GM23248 (cell line): Measurements from ENCODE around the gene PTPRD. TPM values are rescaled to one million over a fixed set of nuclear protein-coding genes. Genes with fewer than 3 reads are reported as not detected.

ENCODE experiments used
- DNase-seq: peaks from one replicate; pipeline ENCODE4 v3.0.0-alpha.2; 2015
- H2AFZ ChIP-seq: fragments of 200-600 bp; sonication (generic); 2 replicates; pipeline ENCODE4 v1.6.1; 2016; ENCODE audit warnings: antibody characterized with exemption
- H3F3A ChIP-seq: fragments of 200-600 bp; sonication (generic); 2 replicates; pipeline ENCODE4 v1.6.1; 2016; ENCODE audit warnings: mild to moderate bottlenecking, antibody characterized with exemption, mixed run types; ENCODE audit not compliant: insufficient read depth
- H3K27ac ChIP-seq: fragments of 200-600 bp; sonication (generic); 2 replicates; pipeline ENCODE4 v1.5.1; 2016; ENCODE audit warnings: mild to moderate bottlenecking
- H3K27me3 ChIP-seq: fragments of 200-600 bp; sonication (generic); replicated peaks from 2 replicates; pipeline ENCODE4 v1.6.1; 2016; ENCODE audit warnings: mild to moderate bottlenecking; ENCODE audit not compliant: insufficient read depth
- H3K36me3 ChIP-seq: fragments of 200-600 bp; sonication (generic); 2 replicates; pipeline ENCODE4 v1.6.1; 2016; ENCODE audit warnings: low read depth, mild to moderate bottlenecking
- H3K4me1 ChIP-seq: fragments of 200-600 bp; sonication (generic); 2 replicates; pipeline ENCODE4 v1.6.1; 2016; ENCODE audit warnings: mild to moderate bottlenecking; ENCODE audit not compliant: insufficient read depth
- H3K4me2 ChIP-seq: fragments of 200-600 bp; sonication (generic); one replicate; pipeline ENCODE4 v1.6.1; 2016; ENCODE audit warnings: mild to moderate bottlenecking; ENCODE audit not compliant: unreplicated experiment
- H3K4me3 ChIP-seq: fragments of 200-600 bp; sonication (generic); 2 replicates; pipeline ENCODE4 v1.5.1; 2016; ENCODE audit warnings: mild to moderate bottlenecking
- H3K79me2 ChIP-seq: fragments of 200-600 bp; sonication (generic); 2 replicates; pipeline ENCODE4 v1.6.1; 2016; ENCODE audit warnings: mild to moderate bottlenecking; ENCODE audit not compliant: insufficient read depth
- H3K9ac ChIP-seq: fragments of 200-600 bp; sonication (generic); 2 replicates; pipeline ENCODE4 v1.6.1; 2016; ENCODE audit warnings: mild to moderate bottlenecking
- H3K9me2 ChIP-seq: fragments of 200-600 bp; sonication (generic); 2 replicates; pipeline ENCODE4 v1.6.1; 2016; ENCODE audit warnings: mixed run types, mild to moderate bottlenecking, moderate library complexity; ENCODE audit not compliant: insufficient read depth
- H3K9me3 ChIP-seq: fragments of 200-600 bp; sonication (generic); one replicate; pipeline ENCODE4 v1.6.1; 2017; ENCODE audit warnings: low read depth
- H4K20me1 ChIP-seq: fragments of 200-600 bp; sonication (generic); 2 replicates; pipeline ENCODE4 v1.6.0; 2016; ENCODE audit not compliant: insufficient read depth
- EZH2 ChIP-seq: fragments of 200-600 bp; sonication (generic); IDR thresholded peaks from 2 replicates; pipeline ENCODE4 v1.6.1; 2018; ENCODE audit warnings: antibody characterized with exemption, mild to moderate bottlenecking; ENCODE audit not compliant: insufficient read depth, poor library complexity, severe bottlenecking
- EZH2phosphoT487 ChIP-seq: fragments of 200-600 bp; sonication (generic); IDR thresholded peaks from 2 replicates; pipeline ENCODE4 v1.6.1; 2018; ENCODE audit warnings: antibody characterized with exemption, moderate library complexity, mild to moderate bottlenecking, low read depth; ENCODE audit not compliant: insufficient read depth
- WGBS, 2 experiments: methylation state at CpG; one replicate each; pipeline ENCODE4 v1.1.6; 2015 to 2017; ENCODE audit warnings: low lambda C conversion rate in 2 of 2, low coverage in 1 of 2; ENCODE audit errors: missing lambda C conversion rate in 2 of 2; 5-methylcytosine and 5-hydroxymethylcytosine counted together
- in situ Hi-C: fragments of 300-500 bp; cut with MboI; formaldehyde crosslinking; loops from 2 replicates; pipeline ENCODE4 v1.15.0; 2020
- polyA plus RNA-seq: library from polyadenylated mRNA; unstranded; fragments of >200 nt; fragmentation: Nextera tagmentation; extraction: Ambion mirVana; gene quantifications from 2 replicates; pipeline ENCODE4 v1.2.1, GENCODE V29; 2016
- total RNA-seq: library from RNA; depleted of rRNA; stranded (reverse); fragments of >200 nt; shearing (Covaris generic); gene quantifications from 2 replicates; pipeline ENCODE4 v1.2.3, GENCODE V29; 2014

The PTPRD gene
- total and polyA plus RNA-seq, 2 experiments from 2014 or later: 0.05 TPM; not detected in 1

DNA sequence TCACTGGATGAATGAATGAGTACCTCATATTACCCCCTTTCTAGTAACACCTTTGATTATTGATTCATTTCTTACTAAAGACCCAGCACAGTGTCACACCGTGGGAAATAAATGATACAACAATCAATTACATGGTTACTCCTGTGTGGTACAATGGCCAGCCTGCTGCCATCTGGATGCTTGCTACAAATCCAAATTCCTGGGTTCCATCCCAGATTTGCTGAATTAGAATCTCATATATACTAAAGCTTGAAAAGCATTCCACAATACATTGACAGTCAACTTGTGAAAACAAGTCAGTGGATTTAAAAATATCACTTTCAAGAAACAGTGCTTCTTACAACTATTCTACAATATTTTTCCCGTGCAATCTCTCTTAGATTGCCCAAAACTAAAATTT lies 989.3 kb downstream of the PTPRD start:
- DNase-seq: no peak
- no peaks in the 10 kb centered on the region for H3K9me3 ChIP-seq
- no peaks in the 10 kb centered on the region for H3K27me3 ChIP-seq
- no peak for TF ChIP-seq EZH2phosphoT487
- TF ChIP-seq EZH2: no peak
- H3K4me3 ChIP-seq: no peak overlapping the region
- in situ Hi-C loops: no loop called here
- no peaks in the 10 kb centered on the region for H3K79me2 ChIP-seq
- H3K36me3 ChIP-seq: no peaks in the 10 kb centered on the region
- WGBS, 2 experiments: 0 to 2% methylated on average over 2 of the region's 2 CpGs
- no peak overlapping the region for H3K9ac ChIP-seq
- no peak overlapping the region for H2AFZ ChIP-seq
- no peaks in the 10 kb centered on the region for H3F3A ChIP-seq
- no peaks in the 10 kb centered on the region for H3K4me1 ChIP-seq
- H3K27ac ChIP-seq: no peak overlapping the region
- no peak overlapping the region for H3K4me2 ChIP-seq
- no peaks in the 10 kb centered on the region for H3K9me2 ChIP-seq
- no peaks in the 10 kb centered on the region for H4K20me1 ChIP-seq

DNA sequence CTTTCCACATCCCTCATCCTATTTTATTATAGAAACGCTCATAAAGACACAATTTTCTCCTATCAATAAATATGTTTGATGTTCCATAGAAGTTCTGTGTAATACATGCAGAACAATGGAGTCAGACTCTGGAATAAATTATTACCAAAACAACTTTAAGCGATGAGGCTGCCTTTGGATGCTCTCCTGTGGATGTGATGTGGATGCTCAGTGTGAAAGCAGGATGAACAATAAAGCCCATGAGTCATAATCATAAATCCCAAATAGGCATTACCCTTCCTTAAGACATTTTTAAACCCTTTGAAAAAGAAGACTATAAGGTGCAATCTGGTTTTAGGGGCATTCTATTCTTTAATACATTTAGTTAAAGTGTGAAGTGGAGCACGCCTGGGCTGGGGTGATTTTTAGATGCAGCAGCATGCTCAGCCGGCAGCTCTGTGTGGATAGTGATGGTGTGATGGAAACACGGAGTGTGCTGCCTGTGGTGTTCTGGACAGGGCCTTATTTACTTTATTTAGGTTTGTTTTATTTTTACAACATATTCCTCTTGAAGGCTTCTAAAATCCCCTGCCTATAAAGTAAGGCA lies 991.4 kb downstream of the PTPRD start:
- H3K4me1 ChIP-seq: no peaks in the 10 kb centered on the region
- no peak overlapping the region for H3K9ac ChIP-seq
- no peak overlapping the region for H3K27ac ChIP-seq
- H3K27me3 ChIP-seq: no peaks in the 10 kb centered on the region
- H3K4me3 ChIP-seq: no peak overlapping the region
- no peaks in the 10 kb centered on the region for H4K20me1 ChIP-seq
- no peak for TF ChIP-seq EZH2
- TF ChIP-seq EZH2phosphoT487: no peak
- H3K9me3 ChIP-seq: no peaks in the 10 kb centered on the region
- H2AFZ ChIP-seq: no peak overlapping the region
- no peak overlapping the region for H3K4me2 ChIP-seq
- no peak for DNase-seq
- H3F3A ChIP-seq: no peaks in the 10 kb centered on the region
- no peaks in the 10 kb centered on the region for H3K9me2 ChIP-seq
- no peaks in the 10 kb centered on the region for H3K36me3 ChIP-seq
- WGBS, 2 experiments: 24 to 26% methylated on average over 5 of the region's 5 CpGs
- H3K79me2 ChIP-seq: no peaks in the 10 kb centered on the region
- in situ Hi-C loops: no loop called here

DNA sequence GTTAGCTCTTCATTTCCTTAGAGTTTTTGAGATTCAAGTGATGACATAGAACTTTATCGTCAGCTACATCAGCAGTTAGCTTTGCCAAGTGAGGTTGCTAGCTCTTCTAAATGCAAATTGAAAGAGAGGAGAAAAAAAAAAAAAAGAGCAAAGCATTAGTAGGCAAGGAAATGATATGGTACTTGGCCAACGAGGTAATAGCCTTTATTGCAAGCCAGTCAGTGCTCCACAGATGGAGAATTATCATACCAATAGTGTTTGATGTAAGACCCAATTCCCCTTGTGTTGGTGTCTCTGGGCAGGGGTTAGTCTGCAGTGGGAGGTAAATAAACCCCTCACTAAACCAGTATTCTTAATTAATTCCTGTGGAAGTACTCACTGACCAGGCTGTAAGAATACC lies 992.1 kb downstream of the PTPRD start:
- TF ChIP-seq EZH2phosphoT487: no peak
- Histone ChIP-seq H4K20me1 (no peaks in the 10 kb centered on the region), H3K4me2 (no peak overlapping the region), H3K4me1 (no peaks in the 10 kb centered on the region), H3K4me3 (no peak overlapping the region), H3K9ac (no peak overlapping the region), H3K27me3 (no peaks in the 10 kb centered on the region), H3F3A (no peaks in the 10 kb centered on the region), H3K9me2 (no peaks in the 10 kb centered on the region), H3K9me3 (no peaks in the 10 kb centered on the region), H2AFZ (no peak overlapping the region), H3K27ac (no peak overlapping the region), H3K36me3 (no peaks in the 10 kb centered on the region), H3K79me2 (no peaks in the 10 kb centered on the region)
- WGBS, 2 experiments: 36 to 45% methylated on average over 2 of the region's 2 CpGs
- in situ Hi-C loops: no loop called here
- DNase-seq: no peak

DNA sequence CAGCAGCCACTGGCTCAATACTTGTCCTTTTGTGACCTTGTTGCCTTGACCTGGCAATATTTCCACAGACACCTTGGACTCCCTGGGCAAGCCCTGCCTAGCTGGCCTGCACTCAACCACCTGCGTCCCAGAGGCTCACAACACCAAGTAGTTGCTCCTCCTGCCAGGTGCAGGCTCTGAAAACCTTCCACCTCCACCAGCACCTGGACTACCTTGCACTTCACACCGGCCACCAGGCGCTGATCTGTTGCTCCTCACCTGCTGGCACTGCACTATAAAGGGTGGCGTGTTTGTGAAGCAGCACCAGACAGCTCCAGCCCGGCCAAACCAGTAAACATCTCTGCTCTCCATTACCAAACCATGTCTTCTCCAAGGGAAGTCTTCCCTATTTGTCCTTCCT lies 997.7 kb downstream of the PTPRD start:
- H2AFZ ChIP-seq: no peak overlapping the region
- in situ Hi-C loops: no loop called here
- no peaks in the 10 kb centered on the region for H3K9me2 ChIP-seq
- 30% methylated on average over 5 of the region's 5 CpGs for WGBS, 2 experiments
- no peak for DNase-seq
- no peaks in the 10 kb centered on the region for H3K36me3 ChIP-seq
- H3K79me2 ChIP-seq: no peaks in the 10 kb centered on the region
- H3K4me2 ChIP-seq: no peak overlapping the region
- no peak overlapping the region for H3K27ac ChIP-seq
- H4K20me1 ChIP-seq: no peaks in the 10 kb centered on the region
- H3K9ac ChIP-seq: no peak overlapping the region
- no peak overlapping the region for H3K4me3 ChIP-seq
- H3K27me3 ChIP-seq: no peaks in the 10 kb centered on the region
- no peaks in the 10 kb centered on the region for H3K9me3 ChIP-seq
- TF ChIP-seq EZH2phosphoT487 (no peak), EZH2 (no peak)
- no peaks in the 10 kb centered on the region for H3K4me1 ChIP-seq
- H3F3A ChIP-seq: no peaks in the 10 kb centered on the region

DNA sequence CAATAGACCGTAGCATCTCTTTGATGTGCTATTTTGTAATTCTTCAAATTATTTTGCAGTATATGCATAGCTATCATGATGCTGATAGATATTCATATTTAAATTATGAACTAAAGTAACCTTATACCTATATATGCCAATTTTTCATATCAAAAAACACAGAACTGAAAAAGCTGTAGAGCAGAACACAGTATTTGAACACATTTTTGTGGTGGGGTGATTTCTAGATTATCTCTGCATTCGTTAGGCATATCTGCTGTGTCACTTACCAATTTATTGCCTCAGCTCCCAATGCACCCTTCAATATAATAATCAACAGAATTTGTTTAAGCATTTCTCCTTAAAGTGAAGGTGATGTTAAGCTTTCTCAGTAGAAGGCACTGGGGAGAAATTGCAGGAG lies 998.2 kb downstream of the PTPRD start:
- no peaks in the 10 kb centered on the region for H3K79me2 ChIP-seq
- no peaks in the 10 kb centered on the region for H3K4me1 ChIP-seq
- DNase-seq: no peak
- no peak overlapping the region for H3K4me3 ChIP-seq
- in situ Hi-C loops: no loop called here
- no peaks in the 10 kb centered on the region for H3K9me2 ChIP-seq
- H3F3A ChIP-seq: no peaks in the 10 kb centered on the region
- no peaks in the 10 kb centered on the region for H4K20me1 ChIP-seq
- TF ChIP-seq EZH2phosphoT487: no peak
- no peak for TF ChIP-seq EZH2
- H3K9me3 ChIP-seq: no peaks in the 10 kb centered on the region
- H3K4me2 ChIP-seq: no peak overlapping the region
- H3K9ac ChIP-seq: no peak overlapping the region
- no peak overlapping the region for H2AFZ ChIP-seq
- no peaks in the 10 kb centered on the region for H3K27me3 ChIP-seq
- H3K27ac ChIP-seq: no peak overlapping the region
- 10 to 17% methylated on average over 2 of the region's 2 CpGs for WGBS, 2 experiments
- no peaks in the 10 kb centered on the region for H3K36me3 ChIP-seq
